GM19324 (cell line): Measurements from ENCODE around the gene GPR52.
"Not testable (repeated sequence)": the region's sequence is repeated elsewhere in the genome, so short reads cannot be mapped to it uniquely, and the experiment has no call there.

Source experiments
- ATAC-seq: cut with Tn5 transposase; IDR thresholded peaks from one replicate; pipeline ENCODE4 v1.9.1; 2021; ENCODE audit warnings: mild to moderate bottlenecking, moderate library complexity; ENCODE audit not compliant: unreplicated experiment, low FRiP score

GPR52 gene, protein sequence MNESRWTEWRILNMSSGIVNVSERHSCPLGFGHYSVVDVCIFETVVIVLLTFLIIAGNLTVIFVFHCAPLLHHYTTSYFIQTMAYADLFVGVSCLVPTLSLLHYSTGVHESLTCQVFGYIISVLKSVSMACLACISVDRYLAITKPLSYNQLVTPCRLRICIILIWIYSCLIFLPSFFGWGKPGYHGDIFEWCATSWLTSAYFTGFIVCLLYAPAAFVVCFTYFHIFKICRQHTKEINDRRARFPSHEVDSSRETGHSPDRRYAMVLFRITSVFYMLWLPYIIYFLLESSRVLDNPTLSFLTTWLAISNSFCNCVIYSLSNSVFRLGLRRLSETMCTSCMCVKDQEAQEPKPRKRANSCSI

DNA sequence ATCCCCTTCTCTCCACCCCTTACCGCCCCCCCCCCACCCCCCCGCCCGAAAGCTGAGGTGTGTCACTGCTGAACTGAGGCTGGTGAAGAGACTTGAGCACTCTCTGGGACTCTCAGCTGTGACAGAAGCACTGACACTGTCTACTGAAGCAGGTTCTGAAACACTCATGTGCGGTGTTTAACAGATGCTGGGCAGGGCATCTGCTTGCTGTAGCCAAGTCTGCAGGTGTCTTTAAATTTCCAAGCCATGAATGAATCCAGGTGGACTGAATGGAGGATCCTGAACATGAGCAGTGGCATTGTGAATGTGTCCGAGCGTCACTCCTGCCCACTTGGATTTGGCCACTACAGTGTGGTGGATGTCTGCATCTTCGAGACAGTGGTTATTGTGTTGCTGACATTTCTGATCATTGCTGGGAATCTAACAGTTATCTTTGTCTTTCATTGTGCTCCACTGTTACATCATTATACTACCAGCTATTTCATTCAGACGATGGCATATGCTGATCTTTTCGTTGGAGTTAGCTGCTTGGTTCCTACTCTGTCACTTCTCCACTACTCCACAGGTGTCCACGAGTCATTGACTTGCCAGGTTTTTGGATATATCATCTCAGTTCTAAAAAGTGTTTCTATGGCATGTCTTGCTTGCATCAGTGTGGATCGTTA, at the start of gene GPR52:
Gene GPR52 (plus strand): TSS at position 99 of the 665 bp plus-strand sequence. CDS start 148 bp downstream, at position 247.
- ATAC-seq: no peak

- ATAC-seq: no peak
These were observed 49.5 kb upstream of the GPR52 start for GRCh38 chr1:174398246-174398645.

DNA sequence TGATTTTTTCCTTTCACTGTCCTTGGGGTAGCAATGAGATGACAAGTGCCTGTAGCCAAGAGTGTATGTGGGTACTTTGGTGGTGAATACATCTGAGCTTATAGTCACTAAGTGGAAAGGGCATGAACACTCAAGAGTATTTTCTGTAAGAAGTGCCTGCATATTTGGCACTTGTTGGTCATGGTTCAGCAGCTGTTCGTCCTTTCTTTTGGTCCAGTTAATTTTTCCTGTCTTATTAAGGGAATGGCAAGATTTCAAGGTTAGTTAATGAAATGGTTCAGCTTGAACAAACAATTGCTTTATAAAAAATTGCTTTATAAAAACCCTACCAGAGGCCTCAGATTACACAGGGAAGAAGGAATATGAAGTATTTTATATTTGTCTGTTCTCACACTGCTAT, 48.6 kb upstream of the GPR52 start:
- ATAC-seq: no peak

DNA sequence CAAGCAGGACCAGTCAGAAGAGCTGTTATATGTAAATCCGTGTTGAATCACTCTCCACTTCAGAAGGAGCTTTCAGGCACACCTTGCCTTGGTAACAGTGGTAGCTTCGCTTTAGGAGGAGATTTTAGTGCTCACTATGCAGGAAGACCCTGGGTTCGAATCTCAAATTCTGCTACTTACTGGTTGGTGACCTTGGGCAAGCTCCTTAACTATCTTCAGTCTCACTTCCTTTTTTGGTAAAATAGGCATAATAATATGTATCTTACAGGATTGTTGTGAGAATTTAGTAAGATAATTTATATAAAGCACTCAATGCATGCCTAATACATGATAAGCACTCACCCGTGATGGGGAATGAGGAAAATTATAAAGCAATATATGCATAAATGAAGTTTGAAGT, 46.7 kb upstream of the GPR52 start:
- no peak for ATAC-seq

DNA sequence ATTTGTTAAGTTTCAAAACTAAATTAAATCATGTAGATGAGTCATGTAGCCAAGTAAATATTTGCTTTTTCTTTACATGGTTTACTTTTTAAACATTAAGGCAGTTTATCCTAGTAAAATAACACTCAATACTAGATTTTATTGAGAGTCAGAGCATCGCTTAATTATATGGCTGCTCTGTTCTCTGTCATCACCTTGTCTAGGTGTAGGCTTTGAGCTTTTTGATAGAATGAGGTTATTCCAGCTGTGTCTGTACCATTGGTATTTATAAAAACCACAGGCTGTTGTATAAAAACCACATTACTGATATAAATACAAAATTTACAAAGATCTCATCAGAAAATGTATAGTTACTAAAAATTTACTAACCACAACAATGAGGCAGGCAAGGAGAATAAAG, 42.5 kb upstream of the GPR52 start:
- ATAC-seq: no peak

DNA sequence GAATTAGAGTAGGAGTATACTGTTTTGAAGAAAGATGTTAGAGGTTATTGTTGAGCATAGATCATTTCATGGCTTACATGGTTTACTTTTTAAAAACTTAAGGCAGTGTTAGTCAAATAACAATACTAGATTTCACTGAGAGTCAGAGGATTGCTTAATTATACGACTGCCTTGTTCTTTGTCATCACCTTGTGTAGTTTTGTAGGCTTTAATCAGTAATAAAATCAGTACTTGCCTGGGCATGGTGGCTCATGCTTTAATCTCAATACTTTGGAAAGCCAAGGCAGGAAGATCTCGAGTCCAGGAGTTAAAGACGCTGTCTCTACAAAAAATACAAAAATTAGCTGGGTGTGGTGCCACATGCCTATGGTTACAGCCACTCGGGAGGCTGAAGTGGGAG, 41.3 kb upstream of the GPR52 start:
- ATAC-seq: no peak

DNA sequence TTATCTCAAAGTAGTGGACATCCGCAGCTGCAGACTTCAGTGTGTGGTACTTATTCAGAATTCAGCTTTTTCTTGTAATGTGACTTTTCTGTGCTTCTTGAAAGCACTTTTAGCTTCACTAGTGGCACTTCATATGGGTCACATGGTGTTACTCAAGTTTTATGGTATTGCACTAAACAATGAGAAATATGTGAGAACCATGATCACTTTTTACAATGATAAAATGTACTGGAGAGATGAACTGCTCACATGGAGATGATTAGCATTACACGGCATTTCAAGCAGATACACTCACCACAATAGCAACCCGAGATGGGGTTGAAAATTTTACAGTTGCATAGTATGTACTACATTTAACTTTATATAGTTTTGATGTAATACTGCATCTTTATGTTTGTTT, 40.1 kb upstream of the GPR52 start:
- no peak for ATAC-seq

DNA sequence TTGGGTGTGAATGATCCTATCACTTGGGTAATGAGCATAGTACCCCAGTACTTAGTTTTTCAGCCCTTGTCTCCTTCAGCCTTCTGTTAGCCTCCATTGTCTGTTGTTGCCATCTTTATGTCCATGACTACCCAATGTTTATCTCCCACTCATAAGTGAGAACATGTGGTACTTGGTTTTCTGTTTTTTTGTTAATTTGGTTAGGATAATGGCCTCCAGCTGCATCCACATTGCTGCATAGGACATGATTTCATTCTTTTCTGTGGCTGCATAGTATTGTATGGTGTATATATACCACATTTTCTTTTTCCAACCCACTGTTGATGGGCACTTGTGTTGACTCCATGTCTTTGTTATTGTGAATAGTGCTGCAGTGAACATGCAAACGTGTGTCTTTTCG, 39.6 kb upstream of the GPR52 start:
- no peak for ATAC-seq

- ATAC-seq: not testable (repeated sequence)
These were observed 38.0 kb upstream of the GPR52 start for GRCh38 chr1:174409801-174410200.

GRCh38 chr1:174413632-174414031, 34.1 kb upstream of the GPR52 start:
- no peak for ATAC-seq

DNA sequence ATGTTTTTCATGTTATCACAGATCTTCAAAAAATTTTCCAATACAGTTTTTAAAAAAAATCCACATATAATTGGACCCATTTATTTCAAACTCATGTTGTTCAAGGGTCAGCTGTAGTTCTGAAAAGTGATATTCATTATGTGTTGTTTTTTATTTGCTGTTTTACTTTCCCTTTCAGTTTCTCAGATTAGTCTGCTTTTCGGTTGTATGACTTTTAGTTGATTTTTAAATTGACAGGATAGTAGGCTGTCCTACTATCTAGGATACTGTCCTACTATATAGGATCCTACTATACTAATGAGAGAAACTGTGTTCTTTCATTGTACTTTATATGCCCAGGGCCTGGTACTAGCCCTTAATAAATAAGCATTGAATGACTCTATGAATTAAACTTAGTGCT, 33.6 kb upstream of the GPR52 start:
- ATAC-seq: no peak

- ATAC-seq: no peak
These were observed 32.3 kb upstream of the GPR52 start for GRCh38 chr1:174415506-174415905.

- no peak for ATAC-seq
These were observed 29.8 kb upstream of the GPR52 start for GRCh38 chr1:174417921-174418320.

GRCh38 chr1:174425121-174425520, 22.6 kb upstream of the GPR52 start:
- ATAC-seq: no peak

- no peak for ATAC-seq
These were observed 21.6 kb upstream of the GPR52 start for GRCh38 chr1:174426153-174426552.

GRCh38 chr1:174428033-174428432, 19.7 kb upstream of the GPR52 start:
- ATAC-seq: no peak

DNA sequence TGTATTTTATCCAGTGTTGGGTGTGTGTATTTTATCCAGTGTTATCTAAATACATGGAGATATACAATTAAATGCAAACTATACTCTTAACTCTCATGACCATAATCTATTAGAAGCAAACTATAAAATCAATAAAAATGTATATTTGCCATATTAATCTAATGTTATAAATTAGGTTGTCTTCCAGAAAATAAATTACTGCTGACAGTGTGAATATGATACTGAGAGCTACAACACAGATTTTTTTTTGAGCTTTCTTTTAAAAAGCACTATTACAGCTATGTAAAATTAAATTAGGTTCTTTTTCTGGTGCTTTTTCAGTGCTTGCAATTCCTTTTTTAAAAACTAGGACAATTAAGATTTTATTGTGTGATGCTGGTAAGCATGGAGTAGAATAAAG, 19.0 kb upstream of the GPR52 start:
- no peak for ATAC-seq

- no peak for ATAC-seq
These were observed 14.3 kb upstream of the GPR52 start for GRCh38 chr1:174433451-174433850.

GRCh38 chr1:174445351-174445750, 2.4 kb upstream of the GPR52 start:
- ATAC-seq: no peak

GRCh38 chr1:174445817-174446216, 1.9 kb upstream of the GPR52 start:
- no peak for ATAC-seq

DNA sequence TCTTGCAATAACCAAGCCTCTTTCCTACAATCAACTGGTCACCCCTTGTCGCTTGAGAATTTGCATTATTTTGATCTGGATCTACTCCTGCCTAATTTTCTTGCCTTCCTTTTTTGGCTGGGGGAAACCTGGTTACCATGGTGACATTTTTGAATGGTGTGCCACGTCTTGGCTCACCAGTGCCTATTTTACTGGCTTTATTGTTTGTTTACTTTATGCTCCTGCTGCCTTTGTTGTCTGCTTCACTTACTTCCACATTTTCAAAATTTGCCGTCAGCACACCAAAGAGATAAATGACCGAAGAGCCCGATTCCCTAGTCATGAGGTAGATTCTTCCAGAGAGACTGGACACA, 743 bp downstream of the GPR52 start:
- no peak for ATAC-seq

DNA sequence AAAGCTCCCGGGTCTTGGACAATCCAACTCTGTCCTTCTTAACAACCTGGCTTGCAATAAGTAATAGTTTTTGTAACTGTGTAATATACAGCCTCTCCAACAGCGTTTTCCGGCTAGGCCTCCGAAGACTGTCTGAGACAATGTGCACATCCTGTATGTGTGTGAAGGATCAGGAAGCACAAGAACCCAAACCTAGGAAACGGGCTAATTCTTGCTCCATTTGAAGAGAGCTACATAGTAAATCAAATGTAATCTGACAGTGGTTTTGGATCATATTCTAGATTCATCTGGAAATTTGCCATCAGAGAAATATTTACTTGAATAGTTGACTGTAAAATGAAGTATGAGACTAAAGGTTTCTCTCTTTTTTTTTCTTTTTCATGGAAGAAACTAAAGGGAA, 1.2 kb downstream of the GPR52 start:
- ATAC-seq: no peak
